Ovary (tissue), 3 donors: ENCODE results near the gene STS.

Source experiments
- CTCF ChIP-seq, 3 donors: fragments of 450-650 bp in 2 of 3; fragments of 200-600 bp in 1 of 3; IDR thresholded peaks; one replicate each; pipeline versions ENCODE4 v1.5.1 to v1.8.0; 2016 to 2022; ENCODE audit warnings: antibody characterized with exemption in 3 of 3, mild to moderate bottlenecking in 1 of 3
- EP300 ChIP-seq: sonication (generic); formaldehyde crosslinking; IDR thresholded peaks from one replicate; pipeline ENCODE4 v1.6.1; 2017; ENCODE audit warnings: antibody characterized with exemption
- POLR2A ChIP-seq: fragments of 450-650 bp; IDR thresholded peaks from one replicate; pipeline ENCODE4 v1.6.1; 2017; ENCODE audit warnings: antibody characterized with exemption, mild to moderate bottlenecking, moderate library complexity
- donor health status: DM: no; HTN: no; CAD: no.

- TF ChIP-seq CTCF (IDR thresholded peaks at IDR 0.05) = no peak
- no peak for TF ChIP-seq POLR2A
- TF ChIP-seq EP300 = no peak
Observed at GRCh38 chrX:7158468-7158990, 11.0 kb downstream of the STS start.
